Sciatic nerve (tissue), 2 donors: Measurements from ENCODE around the gene ADD3. TPM values are rescaled to one million over a fixed set of nuclear protein-coding genes. Genes with fewer than 3 reads are reported as not detected.
"Not testable (repeated sequence)": the region's sequence is repeated elsewhere in the genome, so short reads cannot be mapped to it uniquely, and the experiment has no call there.

Experiments used
- ATAC-seq: fragments of 200-7000 bp; cut with Tn5 transposase; one replicate; pipeline ENCODE4 v1.9.1; 2020; ENCODE audit warnings: mild to moderate bottlenecking, moderate library complexity
- DNase-seq: peaks from one replicate; pipeline ENCODE4 v3.0.0-alpha.2; 2020; ENCODE audit warnings: low spot score
- intact Hi-C: fragments of 100-400 bp; cut with DNase I; formaldehyde crosslinking; loops from one replicate; pipeline ENCODE4 v1.14.2; 2022
- total RNA-seq: library from RNA; stranded (reverse); fragmentation: NEBNext Ultra II Directional; extraction: Animal tissue kit (Norgen Biotek cat#: 25700); gene quantifications from one replicate; pipeline ENCODE4 v1.2.1, GENCODE V29; 2021
- donor health status: DM: no; HTN: no; CAD: no.
- donor health status: DM: no; HTN: no; CAD: no.

The ADD3 gene
- total RNA-seq, 1 donor from 2014 or later, result 321 TPM

GRCh38 chr10:110118891-110119621 lies 111.3 kb downstream of the ADD3 start:
- intact Hi-C loops, result no loop called here
- DNase-seq (no peak), ATAC-seq (no peak)

GRCh38 chr10:110123594-110123993 lies 115.8 kb downstream of the ADD3 start:
- intact Hi-C loops, result no loop called here
- DNase-seq (no peak), ATAC-seq (no peak)

GRCh38 chr10:110129490-110129889 lies 121.7 kb downstream of the ADD3 start:
- ATAC-seq (no peak), DNase-seq (no peak)
- intact Hi-C loops, result no loop called here

GRCh38 chr10:110134917-110135316 lies 127.1 kb downstream of the ADD3 start:
- ATAC-seq (no peak), DNase-seq (no peak)
- intact Hi-C loops, result no loop called here

- ATAC-seq, DNase-seq, intact Hi-C loops: not testable (repeated sequence)
These were observed 128.1 kb downstream of the ADD3 start for GRCh38 chr10:110135836-110136235.

GRCh38 chr10:110137142-110137545 lies 129.4 kb downstream of the ADD3 start:
- ATAC-seq (peak; percentile 90), DNase-seq (no peak)
- intact Hi-C loops, result no loop called here

GRCh38 chr10:110138197-110138812 lies 130.5 kb downstream of the ADD3 start:
- ATAC-seq (peak; percentile 73), DNase-seq (no peak)
- intact Hi-C loops, result no loop called here

GRCh38 chr10:110141185-110141584 lies 133.4 kb downstream of the ADD3 start:
- DNase-seq, result no peak
- no peak for ATAC-seq
- intact Hi-C loops, result loop anchor here (5.0 kb wide), 1 partner anchor 136 kb away; no protein-coding TSS in a partner anchor

- intact Hi-C loops, result loop anchor here (5.0 kb wide), 1 partner anchor 135 kb away; no protein-coding TSS in a partner anchor
- no peak for DNase-seq
- no peak for ATAC-seq
These were observed 134.3 kb downstream of the ADD3 start for GRCh38 chr10:110141871-110142635.

GRCh38 chr10:110142965-110143364 lies 135.2 kb downstream of the ADD3 start:
- no peak for DNase-seq
- intact Hi-C loops, result loop anchor here (5.0 kb wide), 1 partner anchor 134 kb away; no protein-coding TSS in a partner anchor
- ATAC-seq, result no peak

GRCh38 chr10:110144507-110144906 lies 136.7 kb downstream of the ADD3 start:
- intact Hi-C loops, result loop anchor here (5.0 kb wide), 1 partner anchor 133 kb away; no protein-coding TSS in a partner anchor
- ATAC-seq (no peak), DNase-seq (no peak)

- no peak for DNase-seq
- no peak for ATAC-seq
- intact Hi-C loops, result no loop called here
These were observed 140.2 kb downstream of the ADD3 start for GRCh38 chr10:110147961-110148360.

GRCh38 chr10:110149259-110149658 lies 141.5 kb downstream of the ADD3 start:
- ATAC-seq (no peak), DNase-seq (no peak)
- intact Hi-C loops, result no loop called here

GRCh38 chr10:110150046-110150445 lies 142.3 kb downstream of the ADD3 start:
- intact Hi-C loops, result no loop called here
- DNase-seq (no peak), ATAC-seq (no peak)

GRCh38 chr10:110150981-110151380 lies 143.2 kb downstream of the ADD3 start:
- no peak for ATAC-seq
- intact Hi-C loops, result no loop called here
- DNase-seq, result no peak

GRCh38 chr10:110151467-110151866 lies 143.7 kb downstream of the ADD3 start:
- intact Hi-C loops, result no loop called here
- peak; percentile 22 for ATAC-seq

GRCh38 chr10:110151971-110152370 lies 144.2 kb downstream of the ADD3 start:
- intact Hi-C loops, result no loop called here
- no peak for ATAC-seq
- no peak for DNase-seq

More at GRCh38 chr10:110151467-110151866, 143.7 kb downstream of the ADD3 start:
- no peak for DNase-seq

- ATAC-seq (no peak), DNase-seq (no peak)
- intact Hi-C loops, result no loop called here
These were observed 145.6 kb downstream of the ADD3 start for GRCh38 chr10:110153396-110153795.

- intact Hi-C loops, result no loop called here
- no peak for ATAC-seq
- DNase-seq, result no peak
These were observed 148.3 kb downstream of the ADD3 start for GRCh38 chr10:110156046-110156445.
